Adrenal gland (tissue), 12 donors: ENCODE measurements around the gene COL9A3. TPM values are rescaled to one million over a fixed set of nuclear protein-coding genes. Genes with fewer than 3 reads are reported as not detected.

ENCODE experiments used
- DNase-seq, 7 donors: peaks; one replicate each; pipeline ENCODE4 v3.0.0-alpha.2; 2019 to 2020
- H3K27ac ChIP-seq, 5 donors: fragments of 200-600 bp; sonication (generic) in 4 of 5; 1 replicate in 3 of 5; 2 replicates in 2 of 5; pipeline versions ENCODE4 v1.5.1 to v1.8.0; 2016 to 2020; ENCODE audit warnings: mild to moderate bottlenecking in 1 of 5
- H3K27me3 ChIP-seq: fragments of 200-600 bp; 2 replicates; pipeline ENCODE4 v1.8.0; 2021
- H3K36me3 ChIP-seq, 2 donors: fragments of 200-600 bp; replicated peaks in 1 of 2; 1 replicate in 1 of 2; 2 replicates in 1 of 2; pipeline versions ENCODE4 v1.5.1 to v1.8.0; 2018 to 2022
- H3K4me1 ChIP-seq, 2 donors: fragments of 200-600 bp; replicated peaks in 1 of 2; 1 replicate in 1 of 2; 2 replicates in 1 of 2; pipeline versions ENCODE4 v1.5.1 to v1.8.0; 2018 to 2021
- H3K4me3 ChIP-seq, 4 donors: fragments of 200-600 bp; sonication (generic) in 3 of 4; one replicate each; pipeline ENCODE4 v1.5.1; 2016 to 2018
- H3K9me3 ChIP-seq, 3 donors: fragments of 200-600 bp; sonication (generic) in 1 of 3; replicated peaks in 1 of 3; 1 replicate in 2 of 3; 2 replicates in 1 of 3; pipeline versions ENCODE4 v1.5.1 to v1.8.0; 2016 to 2021
- CTCF ChIP-seq, 6 experiments: fragments of 450-650 bp in 4 of 6; fragments of 200-600 bp in 2 of 6; sonication (generic) in 1 of 6; IDR thresholded peaks; 1 replicate in 5 of 6; 2 replicates in 1 of 6; pipeline versions ENCODE4 v1.5.1 to v1.8.0; 2016 to 2021; ENCODE audit warnings: antibody characterized with exemption in 6 of 6, mild to moderate bottlenecking in 2 of 6, moderate library complexity in 1 of 6
- POLR2A ChIP-seq, 2 donors: fragments of 450-650 bp; IDR thresholded peaks; one replicate each; pipeline ENCODE4 v1.6.1; 2017; ENCODE audit warnings: antibody characterized with exemption in 2 of 2, mild to moderate bottlenecking in 2 of 2, moderate library complexity in 1 of 2
- WGBS, 4 donors: extraction: QIAGEN DNeasy Blood & Tissue Kit in 2 of 4; methylation state at CpG; one replicate each; pipeline versions ENCODE4 v1.1.5 to v1.1.7; 2013 to 2017; 5-methylcytosine and 5-hydroxymethylcytosine counted together
- intact Hi-C, 2 donors: fragments of 100-400 bp; cut with DNase I; formaldehyde crosslinking; loops; one replicate each; pipeline versions ENCODE4 v1.14.1 to v1.15.0; 2022 to 2023
- polyA plus RNA-seq, 3 donors: library from polyadenylated mRNA; stranded (reverse); fragments of 200-250 nt in 2 of 3; fragments of 350-450 nt in 1 of 3; fragmentation: Illumina TruSeq in 1 of 3; extraction: RNeasy Lipid Tissue Mini Kit (QIAGEN cat#74804) in 1 of 3; gene quantifications; one replicate each; pipeline ENCODE4 v1.2.3, GENCODE V29; 2013 to 2014
- total RNA-seq, 9 donors: library from RNA; depleted of rRNA in 4 of 9; stranded (reverse); fragments of >200 nt in 4 of 9; fragments of 120-200 nt in 1 of 9; fragmentation: NEBNext Ultra II Directional in 1 of 9; extraction: Animal tissue kit (Norgen Biotek cat#: 25700) in 1 of 9; gene quantifications; one replicate each; pipeline versions ENCODE4 v1.1.0 to v1.2.4, GENCODE V29; 2013 to 2023
- donor health status: healthy with polysubstance abuse.
- donor health status: Bipolar disorder and iron deficiency.
- donor health status: DM: yes; HTN: yes; CAD: no.
- donor health status: DM: no; HTN: no; CAD: no.
- donor health status: DM: no; HTN: no; CAD: no.
- donor health status: DM: yes; HTN: yes; CAD: no.

COL9A3 gene
- total and polyA plus RNA-seq, 12 donors, result 0.22 to 27.8 (median 1.4) TPM

DNA sequence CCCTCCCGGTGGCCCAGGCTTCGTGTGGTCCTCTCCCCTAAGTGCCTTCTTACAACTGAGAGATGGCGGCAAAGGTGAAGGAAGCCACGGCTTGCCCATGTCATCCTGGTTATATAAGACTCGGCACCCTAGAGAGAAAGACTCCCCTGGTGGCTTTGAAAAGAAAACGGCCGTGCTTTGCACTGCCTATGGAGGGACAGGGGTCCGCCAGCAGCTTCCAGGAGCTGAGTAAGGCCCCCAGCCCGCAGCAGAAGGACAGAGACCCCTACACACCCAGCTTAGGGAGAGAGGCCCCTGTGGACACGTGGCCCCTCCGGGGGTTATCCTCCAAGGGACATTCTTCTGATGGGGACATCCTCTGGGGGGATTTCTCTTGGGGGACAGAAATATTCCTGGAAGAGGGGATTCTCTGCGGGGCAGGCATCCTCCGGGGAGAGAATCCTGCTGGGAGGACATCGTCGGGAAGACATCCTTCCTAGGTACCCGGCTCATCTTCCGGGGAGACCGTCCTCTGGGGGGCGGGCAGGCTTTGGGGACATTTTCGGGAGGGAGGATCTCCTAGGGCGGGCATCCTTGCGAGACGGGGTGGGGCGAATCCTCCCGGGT, 12.7 kb upstream of the COL9A3 start:
- DNase-seq, result no peak
- peaks cover 12 to 17% of the 10 kb centered on the region in 2 donors for H3K4me1 ChIP-seq
- H3K4me3 ChIP-seq, result peak overlapping the region in 2 of 4 donors; percentile 81 to 95
- no peak for TF ChIP-seq CTCF (IDR thresholded peaks at IDR 0.05)
- no peak for TF ChIP-seq POLR2A (IDR thresholded peaks at IDR 0.05)
- no peaks in the 10 kb centered on the region for H3K9me3 ChIP-seq
- peaks cover 0 to 34% of the 10 kb centered on the region in 2 donors for H3K36me3 ChIP-seq
- no peaks in the 10 kb centered on the region for H3K27me3 ChIP-seq
- H3K27ac ChIP-seq, result peak overlapping the region in 2 of 5 donors; percentile 80 to 83
- intact Hi-C loops, result no loop called here
- 22 to 74% (median 37%) methylated on average over 2 to 25 of the region's 25 CpGs for WGBS, 4 donors

GRCh38 chr20:62804627-62805154, 12.2 kb upstream of the COL9A3 start, which contains the start of gene OGFR:
Gene OGFR (plus strand): TSS chr20:62804835. CDS start chr20:62804860, 25 bp downstream.
- H3K27me3 ChIP-seq, result no peaks in the 10 kb centered on the region
- H3K4me1 ChIP-seq, result peaks cover 12 to 17% of the 10 kb centered on the region in 2 donors
- no peak for TF ChIP-seq CTCF (IDR thresholded peaks at IDR 0.05)
- no peak for TF ChIP-seq POLR2A (IDR thresholded peaks at IDR 0.05)
- DNase-seq, result peak in 5 of 7 donors; percentile 48 to 66 (median 60)
- H3K4me3 ChIP-seq, result peak within 1 kb of the TSS; percentile 69 to 95 (median 76)
- H3K36me3 ChIP-seq, result peaks cover 0 to 34% of the 10 kb centered on the region in 2 donors
- intact Hi-C loops, result loop anchor here in 1 of 2 donors (5.0 kb wide), 1 partner anchor 132 kb away; no protein-coding TSS in a partner anchor
- peak within 1 kb of the TSS in 4 of 5 donors; percentile 61 to 83 (median 76) for H3K27ac ChIP-seq
- H3K9me3 ChIP-seq, result no peaks in the 10 kb centered on the region
- 0 to 1% (median 0%) methylated on average over 2 to 75 of the region's 77 CpGs; no CpG with 5 or more reads in 1 of the 4 donors for WGBS, 4 donors

GRCh38 chr20:62805155-62805710, 11.6 kb upstream of the COL9A3 start:
- intact Hi-C loops, result loop anchor here in 1 of 2 donors (5.0 kb wide), 1 partner anchor 133 kb away; no protein-coding TSS in a partner anchor
- Histone ChIP-seq H3K27me3 (no peaks in the 10 kb centered on the region), H3K36me3 (peaks cover 0 to 34% of the 10 kb centered on the region in 2 donors), H3K27ac (peak overlapping the region in 4 of 5 donors; percentile 61 to 83 (median 76)), H3K9me3 (no peaks in the 10 kb centered on the region), H3K4me1 (peaks cover 12 to 17% of the 10 kb centered on the region in 2 donors), H3K4me3 (peak overlapping the region; percentile 69 to 95 (median 76))
- DNase-seq, result peak in 2 of 7 donors; percentile 47 to 50
- no peak for TF ChIP-seq POLR2A (IDR thresholded peaks at IDR 0.05)
- no peak for TF ChIP-seq CTCF (IDR thresholded peaks at IDR 0.05)
- WGBS, 4 donors, result 0 to 5% (median 1%) methylated on average over 11 to 58 of the region's 58 CpGs; no CpG with 5 or more reads in 1 of the 4 donors
